Uterus (tissue), 2 donors: ENCODE measurements around the gene NOS1AP.

Experiments
- POLR2A ChIP-seq, 2 donors: fragments of 450-650 bp; IDR thresholded peaks; one replicate each; pipeline ENCODE4 v1.6.1; 2016; ENCODE audit warnings: antibody characterized with exemption in 2 of 2, mild to moderate bottlenecking in 1 of 2, moderate library complexity in 1 of 2
- TF ChIP-seq, protein P1 (sequence below), 4 experiments: fragments of 200-600 bp in 2 of 4; fragments of 450-650 bp in 2 of 4; sonication (generic) in 2 of 4; IDR thresholded peaks; one replicate each; pipeline ENCODE4 v1.5.1; 2016 to 2019; ENCODE audit warnings: antibody characterized with exemption in 4 of 4, mild to moderate bottlenecking in 2 of 4, moderate library complexity in 1 of 4

DNA sequence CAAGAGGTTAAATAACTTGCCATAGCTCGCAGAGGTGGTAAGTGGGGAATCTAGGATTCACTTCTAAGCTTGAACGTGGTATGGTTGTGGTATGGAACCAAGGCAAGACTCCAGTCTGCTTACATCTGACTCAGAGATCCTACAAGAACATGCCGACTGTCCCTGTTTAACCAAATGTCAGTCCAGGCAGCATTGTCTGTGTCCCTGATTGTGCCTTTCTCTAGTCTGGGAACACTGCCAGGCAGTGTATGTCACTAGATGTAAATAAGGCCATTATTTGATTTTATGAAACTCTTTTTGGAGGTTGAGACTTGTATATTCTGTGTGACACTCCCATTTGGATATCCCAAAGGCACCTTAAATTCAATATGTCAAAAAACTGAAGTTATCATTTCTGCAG, 96.0 kb downstream of the NOS1AP start:
- TF ChIP-seq, protein P1, sequence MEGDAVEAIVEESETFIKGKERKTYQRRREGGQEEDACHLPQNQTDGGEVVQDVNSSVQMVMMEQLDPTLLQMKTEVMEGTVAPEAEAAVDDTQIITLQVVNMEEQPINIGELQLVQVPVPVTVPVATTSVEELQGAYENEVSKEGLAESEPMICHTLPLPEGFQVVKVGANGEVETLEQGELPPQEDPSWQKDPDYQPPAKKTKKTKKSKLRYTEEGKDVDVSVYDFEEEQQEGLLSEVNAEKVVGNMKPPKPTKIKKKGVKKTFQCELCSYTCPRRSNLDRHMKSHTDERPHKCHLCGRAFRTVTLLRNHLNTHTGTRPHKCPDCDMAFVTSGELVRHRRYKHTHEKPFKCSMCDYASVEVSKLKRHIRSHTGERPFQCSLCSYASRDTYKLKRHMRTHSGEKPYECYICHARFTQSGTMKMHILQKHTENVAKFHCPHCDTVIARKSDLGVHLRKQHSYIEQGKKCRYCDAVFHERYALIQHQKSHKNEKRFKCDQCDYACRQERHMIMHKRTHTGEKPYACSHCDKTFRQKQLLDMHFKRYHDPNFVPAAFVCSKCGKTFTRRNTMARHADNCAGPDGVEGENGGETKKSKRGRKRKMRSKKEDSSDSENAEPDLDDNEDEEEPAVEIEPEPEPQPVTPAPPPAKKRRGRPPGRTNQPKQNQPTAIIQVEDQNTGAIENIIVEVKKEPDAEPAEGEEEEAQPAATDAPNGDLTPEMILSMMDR (IDR thresholded peaks at IDR 0.05) = no peak
- no peak for TF ChIP-seq POLR2A (IDR thresholded peaks at IDR 0.05)
